SU-DHL-6 (cell line): Measurements from ENCODE around the gene WDSUB1.

ENCODE experiments used
- CTCF ChIP-seq: fragments of 200-600 bp; sonication (generic); IDR thresholded peaks from one replicate; pipeline ENCODE4 v1.5.1; 2017; ENCODE audit warnings: antibody characterized with exemption, mild to moderate bottlenecking, low read length, moderate library complexity; ENCODE audit not compliant: insufficient read depth, poor library complexity, severe bottlenecking
- EZH2phosphoT487 ChIP-seq: fragments of 200-600 bp; sonication (generic), shearing (Covaris generic); conservative IDR thresholded peaks from 2 replicates; pipeline ENCODE4 v1.6.1; 2018; ENCODE audit warnings: mild to moderate bottlenecking, antibody characterized with exemption, low read length, moderate library complexity, mixed read lengths

GRCh38 chr2:159249990-159250715, 36.4 kb downstream of the WDSUB1 start:
- TF ChIP-seq CTCF (no peak), EZH2phosphoT487 (no peak)
